GM12801 (cell line): ENCODE data around the gene MELTF.

ENCODE experiments used
- TF ChIP-seq, protein P1 (sequence below): IDR thresholded peaks from one replicate; pipeline ENCODE4 v1.5.1; 2011; ENCODE audit warnings: control low read depth; ENCODE audit not compliant: insufficient read length; ENCODE audit errors: extremely low read depth

MELTF gene

DNA sequence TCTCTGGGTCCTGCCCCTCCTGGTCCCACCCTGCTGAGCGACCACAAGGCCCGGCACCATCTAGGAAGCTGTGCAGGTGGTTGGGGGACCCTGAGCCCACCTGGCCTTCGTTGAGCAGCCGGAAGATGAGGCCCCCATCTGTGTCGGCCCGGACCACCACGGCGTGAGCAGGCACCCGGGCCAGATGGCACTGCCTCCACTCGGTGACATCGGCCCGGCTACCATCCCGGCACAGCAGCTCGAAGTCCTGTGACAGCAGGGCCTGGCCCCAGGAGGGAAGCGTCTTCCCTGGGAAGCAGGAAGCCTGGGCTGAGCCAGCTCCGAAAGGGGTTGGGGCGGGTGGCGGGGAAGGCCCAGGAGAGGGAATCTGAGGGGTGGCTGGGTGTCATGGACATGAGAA, 12.6 kb downstream of the MELTF start:
- TF ChIP-seq, protein P1, sequence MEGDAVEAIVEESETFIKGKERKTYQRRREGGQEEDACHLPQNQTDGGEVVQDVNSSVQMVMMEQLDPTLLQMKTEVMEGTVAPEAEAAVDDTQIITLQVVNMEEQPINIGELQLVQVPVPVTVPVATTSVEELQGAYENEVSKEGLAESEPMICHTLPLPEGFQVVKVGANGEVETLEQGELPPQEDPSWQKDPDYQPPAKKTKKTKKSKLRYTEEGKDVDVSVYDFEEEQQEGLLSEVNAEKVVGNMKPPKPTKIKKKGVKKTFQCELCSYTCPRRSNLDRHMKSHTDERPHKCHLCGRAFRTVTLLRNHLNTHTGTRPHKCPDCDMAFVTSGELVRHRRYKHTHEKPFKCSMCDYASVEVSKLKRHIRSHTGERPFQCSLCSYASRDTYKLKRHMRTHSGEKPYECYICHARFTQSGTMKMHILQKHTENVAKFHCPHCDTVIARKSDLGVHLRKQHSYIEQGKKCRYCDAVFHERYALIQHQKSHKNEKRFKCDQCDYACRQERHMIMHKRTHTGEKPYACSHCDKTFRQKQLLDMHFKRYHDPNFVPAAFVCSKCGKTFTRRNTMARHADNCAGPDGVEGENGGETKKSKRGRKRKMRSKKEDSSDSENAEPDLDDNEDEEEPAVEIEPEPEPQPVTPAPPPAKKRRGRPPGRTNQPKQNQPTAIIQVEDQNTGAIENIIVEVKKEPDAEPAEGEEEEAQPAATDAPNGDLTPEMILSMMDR, result no peak

DNA sequence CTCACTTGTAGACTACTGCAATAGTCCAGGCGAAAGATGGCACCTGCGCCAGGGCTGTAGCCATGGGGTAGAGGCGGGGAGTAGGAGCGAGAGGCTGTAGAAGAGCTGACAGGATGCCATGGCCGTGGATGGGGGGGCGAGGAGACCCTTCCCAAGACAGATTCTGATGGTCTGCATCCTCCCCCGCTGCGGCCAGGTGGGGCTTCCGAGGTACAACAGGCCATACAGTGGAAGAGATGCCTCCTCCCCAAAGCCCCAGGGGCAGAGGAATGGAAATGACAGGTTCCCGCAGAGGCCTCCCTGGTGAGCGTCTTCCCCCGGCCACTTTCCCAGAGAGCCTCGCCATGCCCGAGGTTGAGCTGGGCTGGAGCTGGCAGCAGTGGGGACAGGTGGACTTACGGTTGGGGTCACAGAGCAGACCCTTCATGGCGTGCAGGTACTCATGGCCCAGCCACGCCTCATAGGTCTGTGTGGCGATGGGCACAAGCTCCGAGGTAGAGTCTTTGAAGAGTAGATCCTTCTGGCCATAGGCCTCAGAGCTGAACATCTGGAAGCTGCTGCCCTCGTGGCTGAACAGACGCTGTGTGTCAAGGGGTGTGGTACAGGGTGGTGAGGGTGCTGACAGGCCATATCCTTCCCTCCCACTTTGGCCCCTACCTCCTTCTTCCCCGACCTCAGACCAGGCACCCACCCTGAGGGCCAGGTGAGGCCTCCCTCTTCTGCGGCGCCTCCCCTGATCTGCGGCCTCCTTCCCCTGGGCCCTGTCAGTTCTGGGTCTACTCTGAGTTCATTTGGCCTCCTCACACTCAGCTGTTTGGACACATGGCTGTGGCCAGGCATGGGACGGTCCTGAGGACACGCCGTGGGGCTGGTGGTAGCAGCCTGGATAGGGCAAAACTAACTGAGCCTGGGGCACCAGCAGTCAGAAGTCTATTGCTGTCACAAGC, 13.6 kb downstream of the MELTF start:
- TF ChIP-seq, protein P1, result no peak

DNA sequence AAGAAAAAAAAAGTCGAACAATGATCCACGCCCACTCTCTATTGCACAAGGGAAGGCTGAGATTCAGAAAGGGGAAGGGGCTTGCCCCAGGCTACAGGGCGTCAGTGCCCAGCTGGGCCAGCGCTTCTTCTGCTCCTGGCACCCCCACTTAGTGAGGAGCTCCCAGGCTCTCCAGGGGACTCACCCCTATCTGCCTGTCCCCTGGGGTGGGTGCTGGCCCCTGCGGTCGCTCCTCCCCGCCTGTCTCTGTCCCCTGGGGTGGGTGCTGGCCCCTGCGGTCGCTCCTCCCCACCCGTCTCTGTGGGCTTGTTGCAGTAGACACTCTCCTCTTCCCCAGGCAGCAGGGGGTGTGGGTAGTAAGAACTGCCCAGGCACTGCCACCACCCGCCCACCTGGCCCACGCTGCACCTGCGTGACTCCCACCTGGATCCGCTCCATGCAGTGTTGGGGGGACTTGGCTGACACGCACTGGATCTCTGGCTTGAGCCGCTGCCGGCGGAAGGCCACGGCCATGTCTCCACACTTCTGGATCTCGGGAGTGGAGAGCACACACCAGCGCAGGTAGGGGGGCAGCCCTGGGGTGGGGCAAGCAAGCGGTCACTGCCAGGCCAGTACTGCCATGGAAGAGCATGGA, 14.6 kb downstream of the MELTF start:
- TF ChIP-seq, protein P1, result no peak

DNA sequence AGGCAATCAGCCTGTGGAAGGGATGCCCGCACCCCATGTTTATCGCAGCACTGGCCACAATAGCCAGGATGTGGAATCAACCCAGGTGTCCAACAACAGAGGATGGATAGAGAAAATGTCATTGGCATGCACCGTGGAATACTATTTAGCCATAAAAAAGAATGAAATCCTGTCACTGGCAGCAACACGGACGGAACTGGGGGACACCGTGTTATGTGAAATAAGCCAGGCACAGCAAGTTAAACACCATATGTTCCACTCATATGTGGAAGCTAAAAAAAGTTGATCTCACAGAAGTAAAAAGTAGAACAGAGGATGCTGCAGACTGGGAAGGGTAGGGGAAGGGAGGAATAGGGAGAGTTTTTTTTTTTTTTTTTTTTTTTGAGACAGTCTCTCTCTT, 15.6 kb downstream of the MELTF start:
- TF ChIP-seq, protein P1, result no peak

- TF ChIP-seq, protein P1, result no peak
Measured at GRCh38 chr3:197012540-197012883, 17.1 kb downstream of the MELTF start.

- TF ChIP-seq, protein P1, result no peak
Measured at GRCh38 chr3:197011780-197012539, 17.7 kb downstream of the MELTF start.
